ENCODE data around the gene PMEPA1. TPM values are rescaled to one million over a fixed set of nuclear protein-coding genes. Genes with fewer than 3 reads are reported as not detected.

The PMEPA1 gene
- total and polyA plus RNA-seq, 2 donors (not counting 1 experiment from before 2014, with no cell fraction given), result 9.9 to 37.4 TPM

GRCh38 chr20:57690525-57690924, 19.3 kb downstream of the PMEPA1 start:
- Mint-ChIP-seq H3K27me3 (no peaks in the 10 kb centered on the region), H3K4me3 (no peak overlapping the region), H3K27ac (no peak overlapping the region), H3K4me1 (peaks cover 89% of the 10 kb centered on the region), H3K9me3 (ENCODE audit: insufficient read depth) (no peaks in the 10 kb centered on the region)
- ChIA-PET CTCF (no interaction called here), POLR2A (no interaction called here)
- Histone ChIP-seq H4K20me1 (ENCODE audit: control insufficient read depth, insufficient read depth, low read length, poor library complexity, severe bottlenecking) (peaks cover 99% of the 10 kb centered on the region), H3K27ac (ENCODE audit: low read length in 2 of 2) (no peak overlapping the region), H3K36me3 (replicated peaks in 1 of 2; ENCODE audit: control extremely low read depth in 1 of 2, control insufficient read depth in 1 of 2, extremely low read depth in 1 of 2, insufficient read depth in 2 of 2, low read length in 1 of 2) (peaks cover 0 to 14% of the 10 kb centered on the region in 2 experiments), H3K4me1 (ENCODE audit: control insufficient read depth in 2 of 2, insufficient read depth in 2 of 2, low read length in 2 of 2) (peaks cover 86 to 98% of the 10 kb centered on the region in 2 donors), H3K9me3 (ENCODE audit: control extremely low read depth in 1 of 3, control insufficient read depth in 2 of 3, insufficient read depth in 1 of 3, low read length in 2 of 3) (no peaks in the 10 kb centered on the region), H3K9ac (ENCODE audit: low read length) (no peak overlapping the region), H3K4me3 (ENCODE audit: control extremely low read depth in 1 of 5, extremely low read depth in 1 of 5, insufficient read depth in 1 of 5, low read depth in 2 of 5, low read length in 4 of 5) (no peak overlapping the region), H2AFZ (ENCODE audit: insufficient read depth, low read depth, low read length, poor library complexity, severe bottlenecking) (no peak overlapping the region), H3K79me2 (ENCODE audit: control insufficient read depth, insufficient read depth, low read length) (peaks cover 100% of the 10 kb centered on the region), H3K4me2 (replicated peaks; ENCODE audit: low read depth, low read length, poor library complexity, severe bottlenecking) (no peak overlapping the region), H3K27me3 (replicated peaks in 1 of 4; ENCODE audit: control extremely low read depth in 1 of 4, control insufficient read depth in 3 of 4, insufficient read depth in 4 of 4, low read length in 3 of 4) (no peaks in the 10 kb centered on the region)
- 95% methylated on average over 14 of the region's 15 CpGs for WGBS (ENCODE audit: insufficient coverage)
- ATAC-seq (ENCODE audit: low read depth) (no peak), DNase-seq (no peak)
- TF ChIP-seq EZH2 (IDR thresholded peaks at IDR 0.05; ENCODE audit: borderline replicate concordance, insufficient read depth, low read depth, low read length, poor library complexity, severe bottlenecking) (no peak), CTCF (IDR thresholded peaks at IDR 0.05) (no peak)
- intact Hi-C loops (cut with micrococcal nuclease), result no loop called here

GRCh38 chr20:57689745-57690481, 19.9 kb downstream of the PMEPA1 start:
- Histone ChIP-seq H3K4me3 (ENCODE audit: control extremely low read depth in 1 of 5, extremely low read depth in 1 of 5, insufficient read depth in 1 of 5, low read depth in 2 of 5, low read length in 4 of 5) (no peak overlapping the region), H2AFZ (ENCODE audit: insufficient read depth, low read depth, low read length, poor library complexity, severe bottlenecking) (no peak overlapping the region), H3K9ac (ENCODE audit: low read length) (no peak overlapping the region), H3K27me3 (replicated peaks in 1 of 4; ENCODE audit: control extremely low read depth in 1 of 4, control insufficient read depth in 3 of 4, insufficient read depth in 4 of 4, low read length in 3 of 4) (no peaks in the 10 kb centered on the region), H4K20me1 (ENCODE audit: control insufficient read depth, insufficient read depth, low read length, poor library complexity, severe bottlenecking) (peaks cover 97% of the 10 kb centered on the region), H3K4me2 (replicated peaks; ENCODE audit: low read depth, low read length, poor library complexity, severe bottlenecking) (no peak overlapping the region), H3K4me1 (ENCODE audit: control insufficient read depth in 2 of 2, insufficient read depth in 2 of 2, low read length in 2 of 2) (peaks cover 86 to 98% of the 10 kb centered on the region in 2 donors), H3K36me3 (replicated peaks in 1 of 2; ENCODE audit: control extremely low read depth in 1 of 2, control insufficient read depth in 1 of 2, extremely low read depth in 1 of 2, insufficient read depth in 2 of 2, low read length in 1 of 2) (peaks cover 0 to 14% of the 10 kb centered on the region in 2 experiments), H3K9me3 (ENCODE audit: control extremely low read depth in 1 of 3, control insufficient read depth in 2 of 3, insufficient read depth in 1 of 3, low read length in 2 of 3) (no peaks in the 10 kb centered on the region), H3K27ac (ENCODE audit: low read length in 2 of 2) (no peak overlapping the region), H3K79me2 (ENCODE audit: control insufficient read depth, insufficient read depth, low read length) (peaks cover 100% of the 10 kb centered on the region)
- CTCF ChIA-PET, result interaction anchor here (0.5 kb wide), 1 partner anchor 67 kb away, joined by 3 read pairs; no protein-coding TSS in a partner anchor
- POLR2A ChIA-PET, result no interaction called here
- 90% methylated on average over 17 of the region's 23 CpGs for WGBS (ENCODE audit: insufficient coverage)
- H3K4me3 Mint-ChIP-seq, result no peak overlapping the region
- ATAC-seq (ENCODE audit: low read depth), result no peak
- H3K27me3 Mint-ChIP-seq, result no peaks in the 10 kb centered on the region
- no peak overlapping the region for H3K27ac Mint-ChIP-seq
- no peak for DNase-seq
- H3K4me1 Mint-ChIP-seq, result peaks cover 90% of the 10 kb centered on the region
- intact Hi-C loops (cut with micrococcal nuclease), result loop anchor here (10.0 kb wide), 1 partner anchor 1315 kb away; the partner anchor contains the start of gene CTSZ
- no peaks in the 10 kb centered on the region for H3K9me3 Mint-ChIP-seq (ENCODE audit: insufficient read depth)
- TF ChIP-seq CTCF (IDR thresholded peaks at IDR 0.05), result no peak
- TF ChIP-seq EZH2 (IDR thresholded peaks at IDR 0.05; ENCODE audit: borderline replicate concordance, insufficient read depth, low read depth, low read length, poor library complexity, severe bottlenecking), result no peak
